T-helper 2 cell (primary cell): ENCODE results near the gene PINK1.

Source experiments
- DNase-seq, 5 experiments: peaks; one replicate each; pipeline versions ENCODE4 v3.0.0 to v3.0.0-alpha.2; 2012 to 2022

Gene PINK1

DNA sequence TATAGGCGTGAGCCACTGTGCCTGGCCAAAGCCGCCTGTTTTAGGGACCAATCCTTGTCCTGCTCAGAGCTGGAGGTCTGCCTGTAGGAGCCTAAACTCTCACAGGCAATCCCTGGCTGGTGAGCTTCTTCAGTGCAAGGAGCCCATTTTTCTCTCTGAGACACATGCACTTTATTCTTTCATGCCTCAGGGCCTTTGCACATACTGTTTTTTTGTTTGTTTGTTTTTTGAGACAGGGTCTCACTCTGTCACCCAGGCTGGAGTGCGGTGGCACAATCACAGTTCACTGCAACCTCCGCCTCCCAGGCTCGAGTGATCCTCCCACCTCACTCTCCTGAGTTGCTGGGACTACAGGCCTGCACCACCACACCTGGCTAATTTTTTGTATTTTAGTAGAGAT is 21.6 kb upstream of the PINK1 start:
- DNase-seq: no peak

DNA sequence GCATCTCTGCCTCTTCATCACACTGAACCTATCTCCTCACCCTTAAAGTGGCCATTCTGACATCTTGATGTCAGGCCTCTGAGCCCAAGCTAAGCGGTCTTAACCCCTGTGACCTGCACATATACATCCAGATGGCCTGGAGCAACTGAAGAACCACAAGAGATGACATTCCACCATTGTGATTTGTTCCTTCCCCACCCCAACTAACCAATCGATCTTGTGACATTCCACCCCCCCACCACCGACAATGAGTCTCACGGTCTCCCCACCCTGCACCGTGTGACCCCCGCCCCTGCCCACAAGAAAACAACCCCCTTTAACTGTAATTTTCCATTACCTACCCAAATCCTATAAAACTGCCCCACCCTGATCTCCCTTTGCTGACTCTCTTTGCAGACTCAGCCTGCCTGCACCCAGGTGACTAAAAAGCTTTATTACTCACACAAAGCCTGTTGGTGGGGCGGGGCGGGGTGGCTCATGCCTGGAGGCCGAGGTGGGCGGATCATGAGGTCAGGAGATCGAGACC is 21.0 kb upstream of the PINK1 start:
- DNase-seq: no peak

DNA sequence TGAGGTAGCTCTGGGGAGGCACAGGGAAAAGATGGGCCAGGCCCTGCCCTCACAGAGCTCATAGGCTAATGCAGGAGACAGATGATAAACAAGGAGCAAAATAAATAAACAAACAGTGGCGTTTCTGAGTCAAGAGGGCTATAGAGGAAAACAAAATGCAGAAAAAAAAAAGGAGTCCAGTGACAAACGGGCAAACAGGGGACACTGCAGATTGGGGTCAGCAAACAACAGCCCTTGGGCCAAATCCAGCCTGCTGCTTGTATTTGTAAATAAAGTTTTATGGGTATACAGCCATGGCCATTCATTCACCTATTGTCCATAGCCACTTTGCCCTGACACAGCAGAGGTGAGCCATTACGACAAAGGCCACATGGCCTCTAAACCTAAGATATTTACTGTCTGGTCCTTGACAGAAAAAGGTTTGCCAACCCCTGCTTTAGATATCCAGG is 19.1 kb upstream of the PINK1 start:
- no peak for DNase-seq

DNA sequence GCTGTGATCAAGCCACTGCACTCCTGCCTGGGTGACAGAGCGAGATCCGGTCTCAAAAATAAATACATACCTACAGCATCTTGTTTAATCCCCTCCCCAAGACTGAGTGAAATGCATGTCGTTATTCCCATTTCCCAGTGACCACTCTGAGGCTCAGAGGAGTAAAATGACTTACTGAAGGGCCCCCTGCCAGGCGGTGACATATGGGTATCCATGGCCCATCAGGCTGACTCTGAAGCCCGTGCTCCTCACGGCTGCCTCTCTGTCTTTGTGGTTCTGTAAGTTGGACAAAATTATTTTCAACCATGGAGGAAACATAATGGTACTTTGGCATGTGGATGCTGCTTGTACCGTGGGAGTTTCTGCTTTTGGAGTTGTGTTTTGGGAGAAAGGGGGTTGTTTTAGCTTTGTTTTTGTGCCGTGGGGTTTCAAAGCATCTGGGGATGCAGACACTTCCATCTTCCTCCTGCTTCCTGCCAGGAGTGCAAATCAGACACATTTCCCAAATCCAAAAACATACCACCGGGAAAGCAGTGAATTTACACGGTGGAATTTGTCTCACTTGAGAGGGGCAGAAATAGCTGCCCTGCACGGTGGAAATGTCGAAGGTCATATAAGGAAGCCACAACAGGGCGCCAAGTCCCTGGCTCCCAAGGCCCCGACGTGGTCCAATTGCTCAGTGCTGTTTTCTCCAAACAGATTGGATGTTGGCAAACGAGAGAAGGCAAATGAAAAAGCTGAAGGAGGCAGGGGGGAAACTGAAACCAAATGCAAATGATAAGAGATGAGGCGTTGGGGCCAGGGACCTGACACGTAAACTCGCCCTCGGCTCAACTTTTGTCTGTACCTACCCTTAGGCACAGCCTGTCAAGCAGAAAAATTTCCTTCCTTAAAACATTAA is 17.1 kb upstream of the PINK1 start:
- no peak for DNase-seq

DNA sequence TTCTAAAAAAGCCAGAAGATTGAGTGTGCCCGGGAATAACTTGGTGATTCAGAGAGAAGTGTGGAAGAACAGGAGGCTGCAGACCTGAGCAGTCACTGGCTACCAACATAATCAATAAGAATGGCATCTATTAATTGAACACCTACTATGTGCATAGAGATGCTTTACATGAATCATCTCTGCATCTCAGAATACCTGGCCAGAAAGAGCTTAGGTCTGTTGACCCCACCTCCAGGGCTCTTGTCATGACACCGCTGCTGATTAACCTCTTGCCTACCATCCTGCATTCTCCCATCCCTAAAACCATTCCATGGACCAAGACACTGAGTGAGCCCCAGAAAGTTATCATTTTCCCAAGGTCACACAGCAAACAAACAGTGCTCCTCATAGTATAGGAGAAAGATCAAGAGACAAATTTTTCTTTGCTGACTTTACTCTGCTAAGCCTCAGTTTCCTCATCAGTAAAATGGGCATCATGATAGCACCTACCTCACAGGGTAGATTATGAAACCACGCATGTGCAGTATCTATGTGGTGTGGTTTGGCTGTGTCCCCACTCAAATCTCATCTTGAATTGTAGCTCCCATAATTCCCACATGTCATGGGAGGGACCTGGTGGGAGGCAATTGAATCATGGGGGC is 16.3 kb upstream of the PINK1 start:
- DNase-seq: no peak

DNA sequence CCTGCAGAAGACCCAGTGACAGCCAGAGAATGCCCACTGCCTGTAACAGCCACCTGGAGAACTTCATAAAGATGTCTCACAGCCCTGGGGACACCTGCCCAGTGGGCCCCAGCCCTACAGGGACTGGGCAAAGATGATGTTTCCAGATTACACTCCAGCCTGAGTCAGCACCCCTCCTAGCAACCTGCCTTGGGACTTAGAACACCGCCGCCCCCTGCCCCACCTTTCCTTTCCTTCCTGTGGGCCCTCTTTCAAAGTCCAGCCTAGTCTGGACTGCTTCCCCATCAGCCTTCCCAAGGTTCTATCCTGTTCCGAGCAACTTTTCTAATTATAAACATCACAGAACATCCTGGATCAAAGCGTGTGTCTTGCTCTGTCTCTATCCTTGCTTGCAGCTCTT is 14.7 kb upstream of the PINK1 start:
- no peak for DNase-seq

DNA sequence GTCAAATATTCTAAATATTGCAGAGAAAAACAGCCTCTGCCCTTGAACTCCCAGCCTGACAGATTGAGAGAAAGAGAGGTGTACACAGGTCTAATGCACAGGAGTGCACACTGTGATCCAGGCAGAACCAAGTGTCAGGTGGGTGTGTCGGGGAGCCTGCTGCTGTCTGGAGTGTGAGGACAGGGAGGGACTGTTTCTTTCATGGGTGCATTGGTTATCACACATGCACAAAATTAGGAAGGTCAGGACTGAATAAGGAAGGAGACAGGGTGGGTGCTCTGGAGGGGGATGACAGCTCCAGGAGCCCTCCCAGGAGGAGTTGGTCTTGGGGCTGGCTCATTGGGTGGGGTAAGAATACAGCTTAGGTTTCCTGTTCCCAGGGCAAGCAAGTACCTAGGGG is 13.3 kb upstream of the PINK1 start:
- no peak for DNase-seq

DNA sequence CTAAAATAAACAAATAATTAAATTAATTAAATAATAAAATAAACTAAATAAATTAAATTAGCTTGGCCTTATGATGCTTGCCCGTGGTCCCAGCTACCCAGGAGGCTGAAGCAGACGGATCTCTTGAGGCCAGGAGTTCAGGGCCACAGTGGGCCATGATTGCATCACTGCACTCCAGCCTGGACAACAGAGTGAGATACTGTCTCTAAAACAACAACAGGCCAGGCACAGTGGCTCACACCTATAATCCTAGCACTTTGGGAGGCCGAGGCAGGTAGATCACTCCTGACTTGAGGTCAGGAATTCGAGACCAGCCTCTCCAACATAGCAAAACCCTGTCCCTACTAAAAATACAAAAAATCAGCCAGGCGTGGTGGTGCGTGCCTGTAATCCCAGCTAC is 12.2 kb upstream of the PINK1 start:
- DNase-seq: no peak

DNA sequence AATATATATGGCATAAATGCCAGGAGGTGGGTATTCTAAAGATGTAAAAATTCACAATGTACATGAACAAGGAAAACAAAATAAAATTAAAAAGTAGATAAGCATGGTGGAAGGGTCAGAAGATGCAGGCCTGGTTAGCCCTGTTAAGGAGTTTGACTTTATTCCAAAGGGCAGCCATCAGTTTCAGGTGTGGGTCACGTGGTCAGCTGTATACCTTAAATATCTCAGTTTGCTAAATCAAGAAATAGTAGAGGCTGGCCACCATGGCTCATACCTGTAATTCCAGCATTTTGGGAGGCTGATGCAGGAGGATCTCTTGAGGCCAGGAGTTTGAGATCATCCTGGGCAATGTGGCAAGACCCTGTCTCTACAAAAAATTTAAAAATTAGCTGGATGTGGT is 8.5 kb upstream of the PINK1 start:
- no peak for DNase-seq

DNA sequence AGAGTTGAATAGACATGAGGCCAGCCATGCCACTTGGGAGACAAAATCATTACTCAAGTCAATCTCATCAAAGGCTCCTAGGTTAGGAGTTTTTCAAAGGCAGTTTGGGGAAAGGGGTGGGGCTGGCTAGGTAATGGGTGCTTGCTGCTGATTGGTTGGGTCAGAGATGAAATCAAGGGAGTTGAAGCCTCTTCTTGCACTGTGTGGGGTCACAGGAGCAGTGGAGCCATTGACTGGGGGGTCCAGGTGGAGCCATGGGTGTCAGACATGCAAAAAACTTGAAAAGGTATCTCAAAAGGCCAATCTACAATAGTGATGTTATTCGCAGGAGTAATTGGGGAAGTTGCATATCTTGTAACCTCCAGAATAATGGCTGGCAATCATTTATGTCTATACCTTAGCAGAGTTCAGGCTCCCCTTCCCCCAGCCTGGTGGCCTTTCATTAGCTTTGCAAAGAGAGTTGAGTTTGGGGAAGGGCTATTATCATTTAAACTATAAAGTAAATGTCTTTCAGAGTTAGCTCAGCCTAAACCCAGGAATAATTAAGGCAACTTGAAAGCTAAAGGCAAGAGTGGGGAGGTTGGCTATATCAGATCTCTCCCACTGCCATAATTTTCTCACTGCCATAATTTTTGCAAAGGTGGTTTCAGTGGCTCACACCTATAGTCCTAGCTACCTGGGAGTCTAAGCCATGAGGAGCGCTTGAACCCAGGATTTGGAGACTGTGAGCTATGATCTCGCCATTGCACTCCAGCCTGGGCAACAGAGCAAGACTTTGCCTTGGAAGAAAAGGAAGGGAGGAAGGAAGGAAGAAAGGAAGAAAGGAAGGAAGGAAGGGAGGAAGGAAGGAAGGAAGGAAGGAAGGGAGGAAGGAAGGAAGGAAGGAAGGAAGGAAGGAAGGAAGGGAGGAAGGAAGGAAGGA is 7.8 kb upstream of the PINK1 start:
- DNase-seq: no peak

DNA sequence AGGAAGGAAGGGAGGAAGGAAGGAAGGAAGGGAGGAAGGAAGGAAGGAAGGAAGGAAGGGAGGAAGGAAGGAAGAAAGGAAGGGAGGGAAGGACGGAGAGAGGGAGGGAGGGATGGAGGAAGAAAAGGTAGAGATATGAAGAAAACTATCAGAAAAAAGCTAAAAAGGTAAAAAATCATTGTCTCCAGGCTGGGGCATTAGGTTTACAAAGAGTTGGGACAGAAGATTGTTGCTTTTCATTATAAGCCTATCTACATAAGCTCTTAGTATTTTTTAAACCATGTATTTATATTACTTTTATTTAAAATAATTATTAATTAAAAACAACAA is 7.2 kb upstream of the PINK1 start:
- no peak for DNase-seq

DNA sequence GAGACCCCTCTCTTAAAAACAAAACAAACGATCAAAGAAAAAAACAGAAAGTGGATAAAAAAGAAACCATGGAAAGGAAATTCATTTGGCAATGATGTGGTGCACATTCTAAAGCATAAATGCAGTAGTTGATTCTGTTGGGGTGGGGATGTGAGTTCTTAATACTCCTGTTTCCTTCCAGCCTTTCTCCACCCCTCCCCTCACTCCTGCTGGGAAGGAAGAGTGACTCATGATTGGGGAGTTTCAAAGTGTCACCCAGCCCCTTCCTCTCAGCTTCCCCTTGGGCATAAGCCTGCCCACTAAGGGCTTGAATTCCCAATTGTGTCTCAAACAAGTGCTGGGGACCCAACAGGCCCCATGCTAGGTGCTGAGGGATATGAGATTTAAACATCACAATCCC is 6.7 kb upstream of the PINK1 start:
- no peak for DNase-seq

DNA sequence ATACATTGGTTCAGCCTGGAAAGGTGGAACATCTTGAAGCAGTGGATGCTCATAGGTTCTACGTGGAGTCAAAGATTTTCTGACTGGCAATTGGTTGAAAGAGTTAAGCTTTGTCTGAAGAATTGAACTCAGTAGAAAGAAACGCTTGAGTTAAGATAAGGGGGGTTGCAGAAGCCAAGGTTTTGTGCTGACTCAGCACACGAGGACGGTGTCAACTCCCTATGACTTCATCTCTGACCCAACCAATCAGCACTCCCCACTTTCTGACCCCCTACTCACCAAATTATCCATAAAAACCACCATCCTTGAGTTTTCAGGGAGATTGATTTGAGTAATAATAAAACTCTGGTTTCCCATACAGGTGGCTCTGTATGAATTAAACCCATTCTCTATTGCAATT is 2.5 kb upstream of the PINK1 start:
- DNase-seq: no peak

DNA sequence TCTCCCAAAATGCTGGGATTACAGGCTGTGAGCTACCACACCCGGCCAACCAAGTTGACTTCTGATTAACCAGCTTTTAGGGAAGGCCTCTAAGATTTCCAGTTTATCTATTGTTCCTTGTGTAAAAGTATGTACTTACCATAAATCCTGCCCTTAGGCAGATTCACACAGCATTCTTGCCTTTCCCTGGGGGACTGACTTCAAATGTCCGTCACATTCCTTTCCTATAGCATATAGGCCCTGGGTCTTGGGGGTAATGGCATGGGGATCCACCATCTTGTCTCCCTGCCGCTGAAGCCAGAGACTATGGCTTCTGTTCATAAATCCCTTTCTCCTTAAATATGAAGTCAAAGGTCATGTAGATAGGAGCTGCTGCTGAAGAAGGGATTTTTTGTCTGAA is 872 bp upstream of the PINK1 start:
- DNase-seq: no peak

DNA sequence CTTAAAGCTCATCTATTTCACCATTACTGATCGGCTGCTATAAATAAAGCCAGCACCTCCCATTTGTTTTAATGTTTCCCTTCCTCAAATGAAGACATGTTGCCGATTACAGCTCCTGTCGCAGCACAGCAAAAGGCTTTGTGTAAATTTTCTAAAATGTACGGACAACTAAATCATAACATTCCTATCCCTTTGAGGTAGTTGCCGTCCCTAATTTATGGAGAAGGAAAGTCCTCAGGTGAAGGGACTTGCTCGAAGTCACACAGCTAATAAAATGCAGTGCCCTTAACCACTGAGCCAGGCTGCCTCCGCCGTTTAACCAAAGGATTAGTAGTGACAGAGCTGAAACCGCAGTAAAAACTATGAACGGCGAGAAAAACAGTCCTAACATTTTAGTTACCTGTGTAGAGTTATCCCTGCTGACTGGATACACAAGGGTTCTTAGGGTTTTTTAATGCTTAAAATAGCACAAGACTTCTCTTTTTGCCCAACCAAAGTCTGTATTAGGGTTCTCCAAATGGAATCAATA is 871 bp downstream of the PINK1 start:
- DNase-seq: peak in 1 of 5 experiments; percentile 42

DNA sequence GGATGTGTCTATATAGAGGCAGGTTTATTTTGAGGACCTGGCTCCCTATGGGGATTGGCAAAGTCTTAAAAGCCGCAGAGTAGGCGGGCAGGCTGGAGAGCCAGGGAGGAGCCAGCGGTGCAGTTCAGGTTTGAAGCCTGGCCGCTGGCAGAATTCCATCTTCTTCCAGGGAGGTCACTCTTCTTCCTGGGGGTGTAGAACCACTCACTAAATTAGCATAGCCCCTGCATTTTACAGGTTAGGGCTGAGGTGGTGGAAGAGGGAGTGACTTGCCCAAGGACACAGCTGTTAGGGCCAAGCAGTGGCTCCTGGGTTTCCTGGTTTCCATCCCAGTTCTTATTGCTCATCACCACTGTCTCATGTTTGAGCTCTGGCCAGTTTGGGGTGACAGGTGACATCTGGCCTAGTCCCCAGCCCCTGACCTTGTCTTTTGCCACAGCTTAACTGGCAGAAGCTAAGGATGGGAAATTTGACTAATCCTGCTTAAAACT is 1.4 kb downstream of the PINK1 start:
- DNase-seq: peak in 3 of 5 experiments; percentile 5 to 68 (median 12)

DNA sequence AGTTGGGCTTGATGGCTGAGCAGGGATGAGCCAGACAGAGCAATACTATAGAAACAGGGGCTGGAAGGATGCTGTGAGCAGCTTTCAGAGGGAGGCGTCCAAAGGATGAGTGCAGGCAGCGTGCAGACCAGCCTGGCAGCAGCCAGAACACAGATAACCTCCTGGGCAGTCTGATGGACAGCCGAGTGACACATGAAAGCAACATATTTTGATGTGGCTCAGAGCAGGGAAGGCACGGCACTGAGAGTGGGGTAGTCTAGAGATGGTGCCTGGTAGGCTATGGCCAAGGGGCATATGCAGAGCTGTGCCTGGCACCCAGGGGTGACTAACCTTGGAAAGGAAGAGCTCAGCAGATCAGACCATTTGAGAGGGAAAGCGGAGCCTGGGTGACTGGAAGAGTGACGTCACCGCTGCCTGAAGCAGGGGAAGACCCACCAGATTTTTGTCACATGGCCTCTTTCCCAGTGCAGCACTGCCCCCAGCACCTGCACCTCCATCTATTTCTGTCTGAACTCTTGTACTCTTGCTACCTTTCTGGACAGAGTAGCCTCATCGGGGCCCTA is 3.6 kb downstream of the PINK1 start:
- no peak for DNase-seq

DNA sequence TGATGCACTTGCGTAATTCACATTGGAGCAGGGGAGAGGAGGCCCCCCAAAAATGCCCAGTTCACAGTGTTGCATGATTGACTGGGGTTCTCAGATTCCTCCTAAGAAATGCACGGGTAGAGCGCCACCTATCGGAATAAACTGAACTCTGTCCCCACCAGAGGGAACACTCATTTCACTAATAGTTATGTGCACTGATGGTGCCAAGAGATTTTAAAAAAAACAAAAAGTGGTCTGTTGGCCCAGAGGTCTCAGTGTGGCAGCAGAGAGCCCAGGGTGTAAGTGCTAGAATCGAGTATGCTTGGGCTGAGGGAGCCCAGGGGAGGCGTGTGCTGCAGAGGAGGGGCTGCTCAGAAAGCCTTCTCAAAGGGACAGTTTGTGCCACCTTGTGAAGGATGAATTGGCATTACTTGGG is 6.9 kb downstream of the PINK1 start:
- peak in 4 of 5 experiments; percentile 24 to 76 (median 39) for DNase-seq

DNA sequence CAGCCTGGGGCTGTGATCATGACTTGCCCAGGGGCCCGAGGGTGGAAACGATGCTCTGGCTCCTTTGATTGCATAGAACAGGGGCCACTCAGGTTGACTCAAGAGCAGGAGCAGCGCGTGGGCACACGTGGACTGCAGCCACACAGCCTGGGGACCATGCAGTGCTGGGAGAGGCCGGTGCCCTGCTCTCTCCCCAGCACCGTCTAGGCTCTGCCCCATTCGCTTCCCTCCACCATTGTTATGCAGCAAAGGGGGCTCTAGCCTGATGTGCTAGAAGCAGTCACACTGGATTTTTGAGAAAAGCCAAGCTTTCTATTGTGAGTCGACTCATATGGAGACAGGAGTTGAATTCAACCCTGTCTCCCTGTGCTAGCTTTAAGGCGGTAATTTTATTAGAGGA is 8.7 kb downstream of the PINK1 start:
- no peak for DNase-seq

DNA sequence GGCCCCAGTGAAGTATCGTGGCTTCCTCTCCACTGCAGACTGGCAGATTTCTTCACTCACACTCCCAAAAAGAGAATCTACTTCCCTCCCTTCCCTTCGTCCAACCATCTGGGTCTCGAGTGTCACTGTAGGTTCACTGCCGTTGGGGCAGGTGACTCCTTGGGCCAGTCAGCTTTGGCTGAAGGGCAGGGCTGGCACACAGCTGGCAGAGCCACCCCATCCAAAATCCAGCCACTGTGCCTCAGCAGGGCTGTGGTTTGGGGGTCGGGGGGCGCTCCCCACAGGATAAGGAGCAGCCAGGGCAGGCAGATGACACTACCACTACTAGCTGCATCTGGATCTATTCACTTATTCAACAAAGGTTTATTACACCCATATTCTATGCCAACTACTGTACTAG is 9.8 kb downstream of the PINK1 start:
- DNase-seq: no peak

DNA sequence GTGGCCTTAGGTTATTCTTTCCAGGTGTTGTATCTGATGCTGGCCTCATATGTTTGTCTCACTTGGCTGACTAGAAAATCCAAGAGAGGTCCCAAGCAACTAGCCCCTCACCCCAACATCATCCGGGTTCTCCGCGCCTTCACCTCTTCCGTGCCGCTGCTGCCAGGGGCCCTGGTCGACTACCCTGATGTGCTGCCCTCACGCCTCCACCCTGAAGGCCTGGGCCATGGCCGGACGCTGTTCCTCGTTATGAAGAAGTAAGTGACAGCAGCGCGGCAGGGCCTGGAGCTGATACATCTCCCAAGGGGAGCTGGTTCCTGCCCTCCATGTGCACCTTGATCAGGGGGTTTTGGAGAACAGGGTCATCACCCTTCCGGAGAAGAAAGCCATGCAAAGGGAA is 11.2 kb downstream of the PINK1 start:
- no peak for DNase-seq

DNA sequence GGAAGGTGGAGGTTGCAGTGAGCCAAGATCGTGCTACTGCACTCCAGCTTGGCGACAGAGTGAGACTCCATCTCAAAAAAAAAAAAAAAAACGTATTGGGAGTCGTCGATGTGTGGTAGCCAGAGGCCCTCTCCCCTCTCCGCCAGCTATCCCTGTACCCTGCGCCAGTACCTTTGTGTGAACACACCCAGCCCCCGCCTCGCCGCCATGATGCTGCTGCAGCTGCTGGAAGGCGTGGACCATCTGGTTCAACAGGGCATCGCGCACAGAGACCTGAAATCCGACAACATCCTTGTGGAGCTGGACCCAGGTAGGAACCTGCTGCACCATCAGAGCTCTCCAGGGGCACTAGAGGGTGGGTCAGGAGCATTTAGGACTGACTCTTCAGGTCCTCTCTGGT is 12.2 kb downstream of the PINK1 start:
- no peak for DNase-seq
